HG03095 (cell line): ENCODE data around the gene DPY19L3.
"Not testable (repeated sequence)": the region's sequence is repeated elsewhere in the genome, so short reads cannot be mapped to it uniquely, and the experiment has no call there.

Experiments used
- ATAC-seq: cut with Tn5 transposase; IDR thresholded peaks from one replicate; pipeline ENCODE4 v1.9.1; 2021; ENCODE audit warnings: moderate library complexity; ENCODE audit not compliant: unreplicated experiment

The DPY19L3 gene

DNA sequence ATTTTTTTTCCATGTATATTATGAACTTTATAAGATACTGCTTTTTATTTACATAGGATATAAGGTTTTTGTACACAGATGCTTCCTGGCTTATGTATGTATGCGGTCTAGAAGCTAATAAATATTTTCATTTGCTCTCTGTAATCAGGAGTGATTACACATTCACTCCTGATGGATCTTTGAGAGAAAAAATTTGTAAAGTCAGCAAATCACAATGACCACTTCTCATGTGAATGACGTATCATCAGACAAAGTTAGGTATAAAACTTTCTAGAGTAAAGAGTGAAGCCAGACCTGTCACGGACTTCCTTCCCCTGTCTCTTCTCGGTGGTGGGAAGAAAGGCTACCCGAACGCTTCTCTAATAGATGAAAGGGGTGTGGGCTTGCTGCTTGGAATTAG lies 31.1 kb downstream of the DPY19L3 start:
- ATAC-seq: no peak

DNA sequence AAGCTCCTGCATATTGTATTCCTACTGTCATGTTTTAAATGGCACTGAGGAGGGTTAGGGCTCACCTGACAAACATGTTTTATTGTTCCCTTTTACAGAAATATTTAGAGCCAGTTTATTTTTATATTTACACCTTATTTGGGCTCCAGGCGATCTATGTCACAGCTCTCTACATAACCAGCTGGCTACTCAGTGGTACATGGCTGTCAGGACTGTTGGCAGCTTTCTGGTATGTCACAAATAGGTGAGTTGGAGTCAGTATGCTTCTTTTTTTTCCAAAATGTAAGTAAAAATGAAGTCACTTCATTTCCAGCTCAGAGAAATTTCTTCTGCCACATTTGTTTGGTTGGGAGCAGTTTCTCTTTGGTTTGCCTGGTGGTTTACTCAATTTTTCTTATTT lies 31.5 kb downstream of the DPY19L3 start:
- no peak for ATAC-seq

GRCh38 chr19:32438751-32439150 lies 33.2 kb downstream of the DPY19L3 start:
- no peak for ATAC-seq

GRCh38 chr19:32442650-32443049 lies 37.1 kb downstream of the DPY19L3 start:
- no peak for ATAC-seq

DNA sequence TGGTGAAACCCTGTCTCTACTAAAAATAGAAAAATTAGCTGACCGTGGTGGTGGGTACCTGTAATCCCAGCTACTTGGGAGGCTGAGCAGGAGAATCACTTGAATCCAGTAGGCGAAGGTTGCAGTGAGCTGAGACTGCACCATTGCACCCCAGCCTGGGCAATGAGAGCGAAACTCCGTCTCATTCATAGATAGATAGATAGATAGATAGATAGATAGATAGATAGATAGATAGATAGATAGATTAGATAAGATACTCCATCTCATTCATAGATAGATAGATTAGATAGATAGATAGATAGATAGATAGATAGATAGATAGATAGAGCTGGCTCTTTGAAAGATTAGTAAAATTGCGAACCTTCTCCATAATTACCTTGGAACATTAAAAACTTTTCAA lies 42.0 kb downstream of the DPY19L3 start:
- not testable (repeated sequence) for ATAC-seq

DNA sequence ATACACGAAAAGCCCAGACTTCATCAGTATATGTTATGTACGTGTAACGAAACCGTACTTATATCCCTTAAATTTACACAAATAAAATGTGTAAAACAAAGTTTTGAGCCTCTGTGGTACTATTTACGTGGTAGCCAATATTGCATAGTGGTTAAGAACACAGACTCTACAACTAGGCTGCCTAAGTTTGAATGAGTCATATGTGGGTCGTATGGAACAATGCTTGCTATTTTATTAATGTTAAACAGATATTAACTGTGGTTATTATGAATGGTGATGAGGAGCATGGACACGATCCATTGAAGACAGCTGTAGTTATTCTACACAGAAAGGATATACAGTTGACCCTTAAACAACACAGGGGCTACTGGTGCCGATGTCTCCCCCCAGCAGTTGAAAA lies 42.5 kb downstream of the DPY19L3 start:
- no peak for ATAC-seq

DNA sequence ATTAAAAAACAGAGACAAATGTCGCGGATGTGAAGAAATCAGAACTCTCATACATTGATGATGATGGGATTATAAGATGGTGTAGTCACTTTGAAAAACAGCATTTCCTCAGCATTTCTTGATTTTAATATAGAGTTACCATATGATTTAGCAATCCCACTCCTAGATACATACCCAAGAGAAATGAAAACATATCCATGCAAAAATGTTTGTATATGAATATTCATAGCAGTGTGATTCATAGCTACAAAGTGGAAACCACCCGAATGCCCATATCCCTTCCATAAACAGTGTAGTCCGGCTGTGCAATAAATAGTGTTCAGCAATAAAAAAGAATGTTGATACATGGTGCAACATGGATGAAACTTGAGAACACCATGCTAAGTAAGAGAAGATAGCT lies 44.6 kb downstream of the DPY19L3 start:
- no peak for ATAC-seq

- no peak for ATAC-seq
These were observed 48.2 kb downstream of the DPY19L3 start for GRCh38 chr19:32453736-32454135.

GRCh38 chr19:32456406-32456805 lies 50.8 kb downstream of the DPY19L3 start:
- no peak for ATAC-seq

DNA sequence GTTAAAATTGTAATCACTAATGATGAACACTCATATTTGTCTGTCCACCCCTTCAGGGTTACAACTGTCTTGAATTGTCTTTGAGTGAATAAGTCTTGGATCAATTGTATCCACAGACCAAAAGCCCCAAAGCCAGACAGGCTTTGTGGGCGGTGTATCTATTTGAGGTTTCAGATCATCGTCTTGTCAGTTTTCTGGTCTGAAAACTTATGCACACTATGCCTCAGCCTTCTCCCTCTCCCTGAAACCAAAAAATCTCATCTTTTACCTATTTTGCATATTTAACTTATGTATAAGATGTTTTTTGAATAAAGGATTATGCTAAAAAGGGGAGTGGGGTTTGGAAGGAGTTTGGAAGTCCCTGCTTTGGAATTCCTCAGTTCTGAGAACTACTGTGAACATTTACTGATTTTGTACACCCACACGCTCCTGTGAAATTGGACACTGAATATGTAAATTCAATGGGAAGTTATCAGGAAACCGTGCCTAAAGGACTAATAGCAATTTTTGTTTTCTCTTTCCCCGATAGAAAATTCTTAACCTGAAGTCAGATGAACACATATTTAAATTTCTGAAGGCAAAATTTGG lies 52.1 kb downstream of the DPY19L3 start:
- ATAC-seq: no peak

DNA sequence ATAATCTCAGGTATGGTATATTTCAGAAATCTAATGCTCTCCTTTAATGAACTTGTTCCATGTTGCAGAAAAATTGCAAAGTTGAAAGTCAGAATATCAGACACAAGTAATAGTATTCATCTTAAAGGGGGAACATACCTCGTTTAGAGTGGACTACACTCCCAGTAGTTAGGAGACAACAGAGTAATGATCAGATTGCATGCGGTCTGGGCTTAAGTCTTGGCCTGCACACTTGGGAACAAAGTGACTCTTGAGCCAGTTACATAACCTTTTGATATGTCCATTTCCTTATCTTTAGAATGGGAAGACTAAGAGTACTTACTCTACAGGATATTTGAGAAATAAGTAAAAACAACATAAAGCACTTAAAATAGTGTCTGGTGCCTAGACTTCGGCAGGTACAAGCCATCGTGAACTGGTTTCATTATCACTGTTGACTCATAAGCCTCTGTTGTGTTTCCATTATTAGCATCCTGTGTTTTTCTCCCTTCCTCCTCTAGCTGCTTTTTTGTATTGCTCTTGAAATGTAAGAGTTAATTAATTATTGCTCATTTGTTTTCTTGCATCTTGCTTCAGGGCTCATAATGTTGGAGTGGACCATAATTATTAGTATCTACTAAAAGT lies 53.0 kb downstream of the DPY19L3 start:
- ATAC-seq: peak; percentile 92

GRCh38 chr19:32459204-32459865 lies 53.8 kb downstream of the DPY19L3 start:
- no peak for ATAC-seq

- no peak for ATAC-seq
These were observed 54.9 kb downstream of the DPY19L3 start for GRCh38 chr19:32460476-32460875.

GRCh38 chr19:32464279-32464678 lies 58.7 kb downstream of the DPY19L3 start:
- no peak for ATAC-seq

- ATAC-seq: no peak
These were observed 59.6 kb downstream of the DPY19L3 start for GRCh38 chr19:32465176-32465575.

- no peak for ATAC-seq
These were observed 64.2 kb downstream of the DPY19L3 start for GRCh38 chr19:32469795-32470194.

GRCh38 chr19:32471095-32471494 lies 65.5 kb downstream of the DPY19L3 start:
- no peak for ATAC-seq

GRCh38 chr19:32471811-32472210 lies 66.2 kb downstream of the DPY19L3 start:
- no peak for ATAC-seq

DNA sequence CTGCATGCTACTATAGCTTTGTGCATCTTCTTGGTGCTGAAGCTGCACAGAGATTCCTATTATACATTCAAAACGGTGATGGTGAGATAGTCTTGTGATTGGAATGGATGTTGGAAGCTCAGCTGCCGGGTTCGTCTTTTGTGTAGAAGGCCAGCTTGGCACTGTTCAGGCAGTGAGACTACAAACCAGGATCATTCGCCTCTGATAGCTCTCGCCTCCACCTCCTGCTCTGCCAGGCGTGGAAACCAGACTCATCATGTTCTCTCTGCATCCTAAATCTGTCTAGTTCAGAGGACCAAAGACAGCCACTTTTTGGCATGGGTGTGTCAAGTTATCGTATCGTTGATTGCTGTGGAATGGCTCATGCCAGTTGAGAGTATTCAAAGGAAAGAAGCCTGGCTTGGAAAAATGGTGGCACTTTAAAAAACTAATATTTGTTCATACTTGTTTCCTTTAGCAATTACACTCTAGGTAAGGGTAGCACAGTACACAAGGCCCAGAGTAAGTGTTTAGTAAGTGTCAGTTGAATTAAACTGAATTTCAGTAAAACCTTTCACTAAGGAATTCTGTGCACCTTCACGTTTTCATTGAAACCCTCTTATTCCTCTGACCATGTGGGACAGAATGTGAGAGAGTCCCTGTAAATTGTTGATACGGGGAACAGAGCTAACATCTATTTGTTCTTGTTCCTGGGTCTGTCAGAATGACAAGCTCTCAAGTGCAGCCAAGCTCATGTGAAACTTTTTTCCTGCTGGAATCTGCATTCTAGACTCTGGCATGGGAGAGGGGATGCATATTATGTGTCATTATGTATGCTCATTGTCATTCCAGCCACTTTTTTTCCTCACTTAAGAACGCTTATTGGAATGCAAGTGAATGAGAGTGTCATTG lies 69.8 kb downstream of the DPY19L3 start:
- no peak for ATAC-seq

- no peak for ATAC-seq
These were observed 70.4 kb downstream of the DPY19L3 start for GRCh38 chr19:32476032-32476350.

DNA sequence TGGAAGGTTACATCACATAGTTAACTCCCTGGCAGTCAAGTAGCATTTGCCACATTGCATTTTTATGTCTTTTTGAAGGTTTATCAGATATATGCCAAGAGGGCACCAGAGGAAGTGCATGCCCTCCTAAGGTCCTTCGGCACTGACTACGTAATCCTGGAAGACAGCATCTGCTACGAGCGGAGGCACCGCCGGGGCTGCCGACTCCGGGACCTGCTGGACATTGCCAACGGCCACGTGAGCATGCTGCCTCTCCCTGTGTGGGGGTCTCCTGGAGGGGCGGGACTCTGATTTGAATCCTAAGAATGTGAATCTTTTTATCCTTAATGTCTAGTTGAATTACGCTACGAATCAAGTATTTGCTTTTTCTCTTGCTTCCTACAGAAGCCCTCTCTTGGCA lies 74.8 kb downstream of the DPY19L3 start:
- no peak for ATAC-seq

GRCh38 chr19:32483574-32483973 lies 78.0 kb downstream of the DPY19L3 start:
- no peak for ATAC-seq
